SK-N-SH (cell line): ENCODE results near the gene AFMID. TPM values are rescaled to one million over a fixed set of nuclear protein-coding genes. Genes with fewer than 3 reads are reported as not detected.
A peak's percentile ranks its signal among the peaks of the same experiment; 100 is the strongest.

ENCODE experiments used
- CHD2 ChIP-seq: fragments of 150-350 bp; IDR thresholded peaks from 2 replicates; pipeline ENCODE4 v1.6.1; 2018; ENCODE audit warnings: low read length; ENCODE audit not compliant: partially characterized antibody
- CTCF ChIP-seq: fragments of 200-600 bp; sonication (generic); IDR thresholded peaks from 2 replicates; pipeline ENCODE4 v1.6.1; 2017; ENCODE audit warnings: antibody characterized with exemption, mild to moderate bottlenecking, moderate library complexity
- ELF1 ChIP-seq: IDR thresholded peaks from 2 replicates; pipeline ENCODE4 v1.4.0; 2012
- EP300 ChIP-seq, 2 experiments: IDR thresholded peaks; 2 replicates each; pipeline versions ENCODE4 v1.4.0 to v1.6.1; 2012; ENCODE audit warnings: borderline replicate concordance in 1 of 2, low read depth in 1 of 2, low read length in 1 of 2
- FOXJ3 ChIP-seq: sonication (generic); formaldehyde crosslinking; IDR thresholded peaks from 2 replicates; pipeline ENCODE4 v1.5.1; 2020; ENCODE audit warnings: mild to moderate bottlenecking, missing genetic modification reagents
- GABPA ChIP-seq: IDR thresholded peaks from 2 replicates; pipeline ENCODE4 v1.4.0; 2012; ENCODE audit warnings: low read depth, mild to moderate bottlenecking
- JUND ChIP-seq: IDR thresholded peaks from 2 replicates; pipeline ENCODE4 v1.4.0; 2012
- MAX ChIP-seq: IDR thresholded peaks from 2 replicates; pipeline ENCODE4 v1.4.0; 2012; ENCODE audit warnings: low read depth
- NFIC ChIP-seq: IDR thresholded peaks from 2 replicates; pipeline ENCODE4 v1.4.0; 2012; ENCODE audit warnings: borderline replicate concordance
- POLR2AphosphoS5 ChIP-seq: IDR thresholded peaks from 2 replicates; pipeline ENCODE4 v1.6.1; 2012; ENCODE audit warnings: low read depth, low read length
- RAD21 ChIP-seq: IDR thresholded peaks from 2 replicates; pipeline ENCODE4 v1.6.1; 2012; ENCODE audit warnings: mild to moderate bottlenecking, low read length
- RCOR1 ChIP-seq: fragments of 150-350 bp; IDR thresholded peaks from 2 replicates; pipeline ENCODE4 v1.6.1; 2017; ENCODE audit warnings: antibody characterized with exemption, low read length
- REST ChIP-seq: IDR thresholded peaks from 2 replicates; pipeline ENCODE4 v1.6.1; 2012; ENCODE audit warnings: mild to moderate bottlenecking, low read depth, low read length, moderate library complexity
- SIN3A ChIP-seq: IDR thresholded peaks from 2 replicates; pipeline ENCODE4 v1.6.1; 2012; ENCODE audit warnings: low read depth, mild to moderate bottlenecking, low read length, moderate library complexity, borderline replicate concordance
- TCF12 ChIP-seq: IDR thresholded peaks from 2 replicates; pipeline ENCODE4 v1.4.0; 2012
- TEAD4 ChIP-seq: IDR thresholded peaks from 2 replicates; pipeline ENCODE4 v1.4.0; 2012; ENCODE audit warnings: mild to moderate bottlenecking, borderline replicate concordance; ENCODE audit not compliant: insufficient read depth
- USF1 ChIP-seq: IDR thresholded peaks from 2 replicates; pipeline ENCODE4 v1.4.0; 2012; ENCODE audit warnings: low read depth, borderline replicate concordance
- YY1 ChIP-seq: IDR thresholded peaks from 2 replicates; pipeline ENCODE4 v1.4.0; 2012; ENCODE audit warnings: low read depth, mild to moderate bottlenecking
- polyA plus RNA-seq, 3 experiments: library from polyadenylated mRNA; depleted of rRNA; stranded (reverse); fragments of >200 nt; gene quantifications; 2 replicates each; pipeline ENCODE4 v1.2.3, GENCODE V29; 2012
- TF ChIP-seq, protein P1 (sequence below): IDR thresholded peaks from 2 replicates; pipeline ENCODE4; 2012
- TF ChIP-seq, protein P2 (sequence below): fragments of 150-350 bp; IDR thresholded peaks from 2 replicates; pipeline ENCODE4 v1.6.1; 2017; ENCODE audit warnings: antibody characterized with exemption, low read length, low read depth, borderline replicate concordance
- TF ChIP-seq, protein P3 (sequence below): IDR thresholded peaks from 2 replicates; pipeline ENCODE4 v1.4.0; 2012; ENCODE audit warnings: low read depth, borderline replicate concordance
- TF ChIP-seq, protein P4 (sequence below): fragments of 150-350 bp; IDR thresholded peaks from 2 replicates; pipeline ENCODE4 v1.6.1; 2016; ENCODE audit warnings: mild to moderate bottlenecking, low read depth, low read length

AFMID gene
- polyA plus RNA-seq, 1 of the 3 experiments (the other 2 are of a cell fraction) = 44.4 TPM

GRCh38 chr17:78224231-78225087 is 37.3 kb downstream of the AFMID start (continued):
- no peak for TF ChIP-seq REST
- TF ChIP-seq RCOR1 = peak; percentile 22
- TF ChIP-seq USF1 = no peak
- no peak for TF ChIP-seq GABPA
- no peak for TF ChIP-seq ELF1
- peak in 1 of 2 experiments; percentile 46; a peak in 1 of 4 replicates for TF ChIP-seq EP300 (IDR thresholded peaks at IDR 0.05; ENCODE audit: borderline replicate concordance in 1 of 2, low read depth in 1 of 2, low read length in 1 of 2)
- TF ChIP-seq, protein P1, sequence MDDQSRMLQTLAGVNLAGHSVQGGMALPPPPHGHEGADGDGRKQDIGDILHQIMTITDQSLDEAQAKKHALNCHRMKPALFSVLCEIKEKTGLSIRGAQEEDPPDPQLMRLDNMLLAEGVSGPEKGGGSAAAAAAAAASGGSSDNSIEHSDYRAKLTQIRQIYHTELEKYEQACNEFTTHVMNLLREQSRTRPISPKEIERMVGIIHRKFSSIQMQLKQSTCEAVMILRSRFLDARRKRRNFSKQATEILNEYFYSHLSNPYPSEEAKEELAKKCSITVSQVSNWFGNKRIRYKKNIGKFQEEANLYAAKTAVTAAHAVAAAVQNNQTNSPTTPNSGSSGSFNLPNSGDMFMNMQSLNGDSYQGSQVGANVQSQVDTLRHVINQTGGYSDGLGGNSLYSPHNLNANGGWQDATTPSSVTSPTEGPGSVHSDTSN = no peak
- TF ChIP-seq CTCF = no peak
- peak; percentile 66 for TF ChIP-seq CHD2
- no peak for TF ChIP-seq JUND
- TF ChIP-seq FOXJ3 (CRISPR knock-in tag) = peak; percentile 65
- TF ChIP-seq, protein P2, sequence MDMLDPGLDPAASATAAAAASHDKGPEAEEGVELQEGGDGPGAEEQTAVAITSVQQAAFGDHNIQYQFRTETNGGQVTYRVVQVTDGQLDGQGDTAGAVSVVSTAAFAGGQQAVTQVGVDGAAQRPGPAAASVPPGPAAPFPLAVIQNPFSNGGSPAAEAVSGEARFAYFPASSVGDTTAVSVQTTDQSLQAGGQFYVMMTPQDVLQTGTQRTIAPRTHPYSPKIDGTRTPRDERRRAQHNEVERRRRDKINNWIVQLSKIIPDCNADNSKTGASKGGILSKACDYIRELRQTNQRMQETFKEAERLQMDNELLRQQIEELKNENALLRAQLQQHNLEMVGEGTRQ = no peak
- TF ChIP-seq TEAD4 = no peak
- no peak; the same call in 1 of the 2 replicates for TF ChIP-seq NFIC
- no peak for TF ChIP-seq TCF12
- TF ChIP-seq, protein P3, sequence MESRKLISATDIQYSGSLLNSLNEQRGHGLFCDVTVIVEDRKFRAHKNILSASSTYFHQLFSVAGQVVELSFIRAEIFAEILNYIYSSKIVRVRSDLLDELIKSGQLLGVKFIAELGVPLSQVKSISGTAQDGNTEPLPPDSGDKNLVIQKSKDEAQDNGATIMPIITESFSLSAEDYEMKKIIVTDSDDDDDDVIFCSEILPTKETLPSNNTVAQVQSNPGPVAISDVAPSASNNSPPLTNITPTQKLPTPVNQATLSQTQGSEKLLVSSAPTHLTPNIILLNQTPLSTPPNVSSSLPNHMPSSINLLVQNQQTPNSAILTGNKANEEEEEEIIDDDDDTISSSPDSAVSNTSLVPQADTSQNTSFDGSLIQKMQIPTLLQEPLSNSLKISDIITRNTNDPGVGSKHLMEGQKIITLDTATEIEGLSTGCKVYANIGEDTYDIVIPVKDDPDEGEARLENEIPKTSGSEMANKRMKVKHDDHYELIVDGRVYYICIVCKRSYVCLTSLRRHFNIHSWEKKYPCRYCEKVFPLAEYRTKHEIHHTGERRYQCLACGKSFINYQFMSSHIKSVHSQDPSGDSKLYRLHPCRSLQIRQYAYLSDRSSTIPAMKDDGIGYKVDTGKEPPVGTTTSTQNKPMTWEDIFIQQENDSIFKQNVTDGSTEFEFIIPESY = no peak
- no peak for TF ChIP-seq MAX
- TF ChIP-seq SIN3A = peak; percentile 37; the same call in 1 of the 2 replicates
- TF ChIP-seq, protein P4, sequence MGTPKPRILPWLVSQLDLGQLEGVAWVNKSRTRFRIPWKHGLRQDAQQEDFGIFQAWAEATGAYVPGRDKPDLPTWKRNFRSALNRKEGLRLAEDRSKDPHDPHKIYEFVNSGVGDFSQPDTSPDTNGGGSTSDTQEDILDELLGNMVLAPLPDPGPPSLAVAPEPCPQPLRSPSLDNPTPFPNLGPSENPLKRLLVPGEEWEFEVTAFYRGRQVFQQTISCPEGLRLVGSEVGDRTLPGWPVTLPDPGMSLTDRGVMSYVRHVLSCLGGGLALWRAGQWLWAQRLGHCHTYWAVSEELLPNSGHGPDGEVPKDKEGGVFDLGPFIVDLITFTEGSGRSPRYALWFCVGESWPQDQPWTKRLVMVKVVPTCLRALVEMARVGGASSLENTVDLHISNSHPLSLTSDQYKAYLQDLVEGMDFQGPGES = no peak
- TF ChIP-seq YY1 = no peak
- TF ChIP-seq RAD21 = peak; percentile 37
- no peak; the same call in 1 of the 2 replicates for TF ChIP-seq POLR2AphosphoS5
